Liver (tissue), 3 donors: ENCODE data around the gene MCU.

Experiments
- ATF3 ChIP-seq: IDR thresholded peaks from 2 replicates; pipeline ENCODE4 v1.6.1; 2016; ENCODE audit warnings: antibody characterized with exemption
- CTCF ChIP-seq: fragments of 150-350 bp; IDR thresholded peaks from 2 replicates; pipeline ENCODE4 v1.5.1; 2017; ENCODE audit warnings: improper control_type of control experiment, low read depth, low read length; ENCODE audit not compliant: missing input control
- GABPA ChIP-seq, 2 donors: IDR thresholded peaks in 1 of 2; conservative IDR thresholded peaks in 1 of 2; 2 replicates each; pipeline ENCODE4 v1.6.1; 2016; ENCODE audit warnings: antibody characterized with exemption in 2 of 2, mild to moderate bottlenecking in 1 of 2, moderate library complexity in 1 of 2
- JUND ChIP-seq, 2 donors: IDR thresholded peaks; 2 replicates each; pipeline ENCODE4 v1.6.1; 2016; ENCODE audit warnings: antibody characterized with exemption in 2 of 2
- YY1 ChIP-seq: IDR thresholded peaks from 2 replicates; pipeline ENCODE4 v1.6.1; 2016; ENCODE audit warnings: antibody characterized with exemption, mild to moderate bottlenecking
- donor health status: healthy.
- donor health status: healthy.

GRCh38 chr10:72731916-72732419 is 40.0 kb downstream of the MCU start:
- TF ChIP-seq JUND (IDR thresholded peaks at IDR 0.05) (no peak), CTCF (no peak), GABPA (IDR thresholded peaks at IDR 0.05 in 1 of 2, conservative IDR thresholded peaks at IDR 0.05 in 1 of 2) (no peak), ATF3 (no peak), YY1 (no peak)
